T-helper 2 cell treated with Interferon-gamma antibody and Interleukin-4, amounts not matched to agents 100 ng/mL and 5 ng/mL, for 36 hours (primary cell): ENCODE measurements around the gene GLIS1. TPM values are rescaled to one million over a fixed set of nuclear protein-coding genes. Genes with fewer than 3 reads are reported as not detected.

ENCODE experiments used
- intact Hi-C: fragments of 100-400 bp; cut with micrococcal nuclease; formaldehyde crosslinking; loops from one replicate; pipeline ENCODE4 v1.15.1; 2023
- total RNA-seq: library from RNA; stranded (reverse); gene quantifications from 2 replicates; pipeline ENCODE4 v1.2.3, GENCODE V29; 2022

Gene GLIS1
- total RNA-seq, 1 donor from 2014 or later = not detected

DNA sequence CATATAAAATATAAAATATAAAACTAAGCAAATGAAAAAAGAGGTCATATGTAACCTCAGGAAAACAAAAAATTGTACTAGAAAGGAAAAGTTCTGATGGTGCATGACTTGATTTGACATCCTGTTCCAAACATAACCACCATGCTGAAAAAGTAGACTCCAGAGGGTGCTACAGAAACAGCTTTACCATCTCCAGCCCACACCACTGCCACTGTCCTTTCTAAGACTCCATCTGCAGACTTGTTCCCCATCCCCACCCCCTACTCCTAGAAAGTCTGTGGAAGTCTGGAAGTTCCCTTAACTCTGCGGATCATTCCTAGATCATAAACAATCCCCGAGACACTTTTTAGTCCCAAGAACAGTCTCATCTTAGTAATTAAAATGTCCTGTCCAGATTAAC lies 20.5 kb downstream of the GLIS1 start:
- intact Hi-C loops = no loop called here

DNA sequence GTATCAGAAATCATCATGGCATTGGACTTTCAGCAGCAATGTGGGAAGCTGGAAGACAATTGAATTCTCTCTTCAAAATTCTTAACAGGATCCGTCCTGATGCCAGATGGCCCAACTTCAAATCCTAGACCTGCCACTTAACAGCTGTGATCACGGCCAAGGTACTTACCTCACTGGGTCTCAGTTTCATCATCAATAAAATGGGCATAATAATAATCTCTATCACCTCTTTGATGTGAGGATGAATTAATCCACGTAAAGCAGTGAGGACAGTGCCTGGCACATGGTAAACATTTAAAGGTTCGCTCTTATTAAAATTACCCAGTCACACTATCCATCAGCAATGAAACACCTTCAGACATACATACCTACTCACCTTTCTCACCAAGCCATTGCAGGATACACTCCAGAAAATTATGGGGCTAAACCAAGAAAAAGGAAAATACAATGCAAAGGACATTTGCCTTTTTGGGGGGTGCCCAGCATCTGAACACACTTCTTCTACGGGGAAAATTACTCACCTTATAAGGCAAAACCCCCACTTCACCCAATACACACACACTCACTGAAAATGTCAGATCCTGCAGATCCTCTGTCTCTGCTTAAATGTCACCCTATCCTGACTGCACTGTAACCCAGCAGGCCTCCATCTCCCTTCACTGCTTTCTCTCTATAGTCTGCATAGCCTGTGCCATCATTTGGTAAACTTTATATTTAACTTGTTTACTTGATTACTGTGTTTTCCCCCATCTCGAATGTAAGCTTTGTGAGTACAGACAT lies 21.7 kb downstream of the GLIS1 start:
- intact Hi-C loops = no loop called here

DNA sequence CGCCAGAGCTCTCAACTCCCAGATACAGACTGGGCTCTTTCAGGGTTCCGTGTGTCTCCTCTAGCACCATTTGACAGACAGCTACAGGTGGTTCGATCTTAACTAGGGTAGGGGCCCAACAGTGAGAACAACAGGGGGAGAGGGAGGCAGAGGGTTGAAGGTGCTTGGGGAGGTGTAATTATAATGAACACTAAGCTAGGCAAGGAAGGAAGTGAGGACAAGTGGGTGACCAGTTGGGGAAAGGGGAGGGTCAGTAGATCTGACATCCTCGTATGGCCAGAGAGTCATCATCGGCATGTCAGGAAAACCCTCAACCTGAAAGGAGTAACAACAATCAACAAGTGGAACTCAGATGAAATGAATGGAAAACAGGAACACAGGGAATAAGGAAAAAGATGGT lies 22.8 kb downstream of the GLIS1 start:
- intact Hi-C loops = no loop called here

DNA sequence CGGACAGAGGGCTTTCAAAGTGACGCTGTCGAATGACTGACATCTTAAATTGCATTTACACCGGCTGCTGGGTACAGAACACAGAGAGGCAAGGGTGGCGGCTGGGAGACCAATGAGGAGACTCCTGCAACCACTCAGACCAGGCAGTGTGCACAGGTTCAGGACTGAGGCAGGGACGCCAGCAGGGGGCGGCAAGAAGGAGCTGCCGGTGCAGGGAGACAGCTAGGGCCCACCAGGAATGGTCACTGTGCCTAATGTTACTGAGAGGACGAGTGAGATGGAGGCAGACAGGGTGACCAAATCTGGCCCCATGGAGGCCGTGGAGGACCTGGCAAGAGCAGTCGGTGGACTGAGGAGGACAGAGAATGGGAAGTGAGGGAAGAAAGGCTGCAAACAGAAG lies 23.5 kb downstream of the GLIS1 start:
- intact Hi-C loops = no loop called here

DNA sequence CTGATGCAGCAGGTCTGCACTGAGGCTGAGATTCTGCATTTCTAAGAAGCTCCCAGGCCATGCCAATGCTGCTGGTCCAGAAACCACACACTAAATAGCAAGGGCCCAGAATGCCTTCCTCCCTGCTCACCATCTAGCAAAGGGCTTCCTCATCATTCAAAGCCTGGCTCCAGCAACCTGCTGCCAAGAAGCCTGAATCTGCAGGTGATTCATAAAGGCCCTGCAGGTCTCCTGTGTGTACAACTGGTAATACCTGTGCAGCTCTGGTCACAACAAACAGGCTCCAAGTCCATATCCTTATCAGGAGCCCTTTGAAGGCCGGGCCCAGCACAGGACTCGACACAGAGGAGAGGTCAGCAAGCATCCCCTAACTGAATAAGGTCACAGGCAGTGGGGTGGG lies 26.7 kb downstream of the GLIS1 start:
- intact Hi-C loops = no loop called here

DNA sequence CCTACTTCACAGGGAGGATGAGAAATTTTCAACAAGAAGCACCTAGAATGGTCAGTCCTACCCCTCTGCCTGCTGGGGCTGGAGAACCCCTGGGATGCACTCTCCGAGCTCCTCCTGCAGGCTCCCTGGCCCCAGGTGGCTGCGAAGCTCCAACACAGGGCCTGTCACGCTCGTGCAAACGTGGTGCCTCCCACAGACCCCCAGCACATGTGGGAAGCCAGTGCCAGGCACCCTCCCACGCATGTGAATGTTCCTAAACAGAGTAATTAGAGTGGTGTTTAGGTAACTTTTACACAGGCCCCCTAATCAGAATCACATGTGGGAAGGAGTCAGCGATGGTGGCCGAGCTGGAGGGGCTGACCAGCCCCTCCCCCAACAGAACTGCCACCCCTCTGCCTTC lies 28.4 kb downstream of the GLIS1 start:
- intact Hi-C loops = no loop called here

DNA sequence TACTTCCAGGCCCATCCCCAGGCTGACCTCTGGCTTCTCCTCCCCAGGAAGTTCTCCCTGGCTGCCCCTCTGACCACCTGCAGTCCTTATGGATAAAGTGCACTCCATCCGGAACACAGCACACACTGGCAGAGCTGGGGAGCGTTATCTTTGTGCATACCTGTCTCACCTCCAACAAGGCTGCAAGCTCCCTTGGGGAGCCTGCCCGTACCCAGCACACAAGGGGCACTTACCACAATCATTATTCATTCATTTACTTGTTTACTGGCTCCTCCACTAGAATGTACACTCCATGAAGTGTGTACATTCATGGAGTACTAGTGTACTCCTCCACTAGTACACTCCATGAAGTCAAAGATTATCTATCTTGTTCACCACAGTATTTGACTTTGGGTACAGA lies 30.3 kb downstream of the GLIS1 start:
- intact Hi-C loops = no loop called here

DNA sequence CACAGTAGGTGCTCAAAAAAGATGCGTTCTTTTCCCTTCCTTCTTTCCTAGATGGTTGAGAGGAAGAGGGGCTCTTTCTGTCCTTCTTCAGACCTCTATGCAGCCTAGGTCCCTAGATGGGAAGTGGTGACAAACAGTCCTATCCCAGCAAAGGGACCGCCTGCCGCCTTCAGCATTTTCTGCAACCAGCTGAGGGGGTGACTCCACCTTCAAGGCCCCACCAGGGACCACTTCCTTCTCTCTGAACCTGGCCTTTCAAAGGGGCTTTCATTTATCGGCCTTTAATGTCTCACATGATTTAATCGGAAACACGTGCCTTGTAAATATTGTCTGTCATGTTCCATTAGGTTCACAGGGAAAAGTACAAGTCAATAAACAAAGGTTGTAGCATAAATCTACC lies 32.6 kb downstream of the GLIS1 start:
- intact Hi-C loops = no loop called here

DNA sequence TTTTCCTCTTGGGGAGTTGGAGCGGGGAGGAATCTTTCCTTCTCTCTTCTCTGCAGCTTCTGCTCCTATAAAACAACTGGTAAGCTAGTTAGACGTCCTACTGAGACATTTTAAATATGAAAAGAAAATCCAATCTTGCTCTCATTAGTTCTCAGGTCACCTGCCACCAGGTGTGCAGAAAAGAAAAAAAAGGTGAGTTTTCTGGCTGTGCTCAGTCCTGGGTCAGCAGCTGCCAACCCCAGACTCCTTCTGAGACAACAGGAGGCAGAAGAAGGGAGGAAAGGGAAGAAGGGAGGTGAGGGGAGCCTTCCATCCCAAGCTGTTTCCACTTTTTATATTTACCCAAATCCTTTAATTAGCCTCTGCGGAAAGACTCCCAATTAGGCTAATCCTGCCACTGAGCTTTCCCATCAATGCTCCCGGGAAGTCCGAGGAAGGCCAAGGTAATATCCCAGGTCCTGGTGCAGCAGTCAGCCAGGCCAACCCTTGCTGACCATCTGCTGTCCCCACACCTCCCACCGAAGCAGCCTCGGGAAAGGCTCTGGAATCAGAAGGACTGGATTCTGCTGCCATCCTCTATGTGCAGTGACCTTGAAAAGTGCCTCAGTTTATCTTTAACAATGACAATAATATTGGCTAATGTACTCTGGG lies 33.4 kb downstream of the GLIS1 start:
- intact Hi-C loops = no loop called here

DNA sequence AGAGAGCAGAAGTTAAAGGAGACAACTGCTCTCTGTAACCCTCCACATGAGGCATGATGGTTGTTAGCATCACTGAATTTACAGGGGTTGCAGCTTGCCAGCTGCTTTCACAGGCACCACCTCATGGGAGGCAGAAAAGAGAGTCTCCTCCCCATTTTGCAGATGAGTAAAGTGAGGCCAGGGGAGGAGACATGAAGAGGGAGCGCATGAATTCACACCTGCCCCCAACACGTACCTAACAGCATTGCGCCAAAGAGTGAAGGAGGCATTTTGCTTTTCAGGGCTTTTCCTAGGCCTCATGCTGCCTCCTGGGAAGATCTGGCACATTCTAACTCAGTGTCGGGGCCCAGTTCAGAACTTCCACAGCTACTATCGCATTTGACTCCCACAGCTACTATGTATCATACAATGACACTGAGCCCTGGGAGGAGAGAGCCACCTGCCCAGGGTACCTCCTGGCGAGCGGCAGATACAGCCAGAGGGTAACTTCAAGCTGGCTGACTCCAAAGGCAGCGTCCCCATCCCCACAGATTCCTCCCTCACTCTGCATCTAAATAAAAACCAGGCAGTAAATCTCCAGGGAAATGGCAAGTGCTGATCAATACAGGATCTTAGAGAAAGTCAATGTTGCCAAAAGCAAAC lies 34.0 kb downstream of the GLIS1 start:
- intact Hi-C loops = no loop called here

DNA sequence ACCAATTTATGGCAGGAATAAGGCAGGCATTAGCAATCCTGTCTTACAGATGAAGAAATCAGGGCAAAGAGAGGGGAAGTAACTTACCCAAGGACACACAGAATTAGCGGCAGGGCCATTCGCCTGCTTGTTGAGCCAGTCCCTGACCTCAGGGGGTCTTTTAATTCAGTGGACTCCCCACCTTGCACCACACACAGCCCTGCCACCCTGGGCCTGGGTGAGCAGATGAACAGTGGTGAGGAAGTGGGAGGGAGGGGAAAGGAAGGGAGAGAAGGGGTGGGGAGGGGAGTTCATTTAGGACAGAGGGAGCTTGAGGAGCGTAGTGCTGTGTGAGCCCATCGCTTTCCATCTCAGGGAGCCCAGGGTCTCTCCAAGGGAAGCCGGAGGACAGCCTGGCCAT lies 34.7 kb downstream of the GLIS1 start:
- intact Hi-C loops = no loop called here

DNA sequence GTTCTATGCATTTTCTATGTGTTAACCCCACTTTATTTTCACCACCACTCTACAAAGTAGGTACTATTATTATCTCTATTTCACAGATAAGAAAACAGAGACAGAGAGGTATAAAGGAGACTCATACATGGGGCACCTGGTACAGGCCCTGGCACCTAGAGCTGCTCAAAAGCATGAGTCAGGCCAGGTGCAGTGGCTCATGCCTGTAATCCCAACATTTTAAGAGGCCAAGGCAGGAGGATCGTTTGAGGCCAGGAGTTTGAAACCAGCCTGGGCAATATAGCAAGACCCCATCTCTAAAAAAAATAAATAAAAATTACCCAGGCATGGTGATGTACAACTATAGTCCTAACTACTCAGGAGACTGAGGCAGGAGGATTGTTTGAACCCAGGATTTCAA lies 35.8 kb downstream of the GLIS1 start:
- intact Hi-C loops = no loop called here

DNA sequence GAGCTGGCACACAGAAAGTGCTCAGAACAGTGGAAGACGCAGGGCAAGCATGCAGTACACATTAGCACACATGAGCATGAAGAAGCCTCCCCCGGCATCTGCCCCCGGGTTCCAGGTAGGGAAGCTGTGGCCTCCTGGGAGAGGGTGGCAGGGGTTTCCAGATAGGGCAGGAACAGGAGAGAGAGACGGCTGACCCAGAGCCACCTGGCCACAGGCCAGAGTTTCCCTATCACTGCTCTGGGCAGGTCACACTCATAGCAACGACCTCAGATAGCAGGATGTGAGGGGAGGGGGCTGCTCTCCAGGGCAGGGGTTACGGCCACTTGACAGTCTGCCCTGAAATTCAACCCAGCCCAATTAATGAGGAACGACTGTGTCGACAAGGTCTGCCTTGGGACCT lies 36.6 kb downstream of the GLIS1 start:
- intact Hi-C loops = no loop called here

DNA sequence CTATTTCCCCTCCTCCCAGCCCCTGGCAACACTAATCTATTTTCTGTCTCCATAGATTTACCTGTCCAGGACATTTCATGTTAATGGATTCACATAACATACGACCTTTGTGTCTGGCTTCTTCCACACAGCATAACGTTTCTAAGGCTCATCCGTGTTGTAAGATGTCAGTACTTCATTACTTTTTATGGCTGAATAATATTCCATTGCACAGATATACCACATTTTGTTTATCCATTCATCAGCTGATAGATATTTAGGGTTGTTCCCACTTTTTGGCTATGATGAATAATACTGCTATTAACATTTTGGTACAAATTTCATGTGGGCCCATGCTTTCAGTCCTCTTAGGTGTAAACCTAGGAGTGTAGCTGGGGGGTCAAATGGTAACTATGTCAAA lies 38.2 kb downstream of the GLIS1 start:
- intact Hi-C loops = no loop called here

DNA sequence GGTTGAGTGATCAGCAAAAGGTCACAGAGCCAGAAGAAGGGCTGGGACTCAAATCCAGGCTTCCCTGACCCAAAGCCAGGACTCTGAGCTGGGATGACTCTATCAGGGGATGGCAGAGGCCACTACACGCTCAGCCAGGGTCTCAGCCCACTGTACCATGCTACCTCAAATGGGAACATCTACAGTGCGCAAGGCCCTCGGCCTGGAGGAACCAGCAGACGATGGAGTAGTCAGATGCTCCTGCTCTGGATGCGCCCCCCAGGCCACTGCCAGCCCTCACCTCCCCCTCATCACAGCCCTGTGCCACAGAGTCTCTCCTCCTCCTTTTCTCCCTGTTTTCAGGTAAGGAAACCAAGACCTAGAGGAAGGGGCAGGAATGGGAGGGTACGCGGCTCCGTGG lies 39.0 kb downstream of the GLIS1 start:
- intact Hi-C loops = no loop called here

DNA sequence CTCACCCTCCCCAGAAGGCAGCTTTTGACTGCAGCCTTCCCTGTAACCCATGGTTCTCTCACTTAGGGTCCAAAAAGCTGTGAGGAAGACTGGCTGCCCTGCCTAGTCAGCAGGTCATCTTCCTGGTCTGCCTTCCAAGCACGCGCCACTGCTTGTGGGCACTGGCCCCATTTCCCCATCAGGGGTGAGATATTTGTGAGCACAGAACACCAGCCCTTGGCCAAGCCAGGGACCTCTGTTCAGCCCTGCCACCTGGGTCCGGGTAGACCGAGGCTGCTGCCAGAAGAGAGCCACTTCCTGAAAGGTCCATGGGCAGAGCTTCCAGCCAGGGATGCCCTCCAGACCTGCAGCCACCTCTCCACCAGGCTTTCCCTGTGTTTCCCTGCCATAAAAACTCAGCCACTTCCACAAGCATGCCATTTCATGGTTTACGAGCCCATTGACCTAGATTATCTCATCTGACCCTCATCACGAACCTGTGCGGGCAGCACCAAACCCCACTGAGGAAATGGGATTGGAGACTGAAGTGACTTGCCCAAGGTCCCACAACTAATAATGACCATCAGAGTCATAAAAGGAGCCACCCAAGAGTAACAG lies 40.5 kb downstream of the GLIS1 start:
- intact Hi-C loops = no loop called here

DNA sequence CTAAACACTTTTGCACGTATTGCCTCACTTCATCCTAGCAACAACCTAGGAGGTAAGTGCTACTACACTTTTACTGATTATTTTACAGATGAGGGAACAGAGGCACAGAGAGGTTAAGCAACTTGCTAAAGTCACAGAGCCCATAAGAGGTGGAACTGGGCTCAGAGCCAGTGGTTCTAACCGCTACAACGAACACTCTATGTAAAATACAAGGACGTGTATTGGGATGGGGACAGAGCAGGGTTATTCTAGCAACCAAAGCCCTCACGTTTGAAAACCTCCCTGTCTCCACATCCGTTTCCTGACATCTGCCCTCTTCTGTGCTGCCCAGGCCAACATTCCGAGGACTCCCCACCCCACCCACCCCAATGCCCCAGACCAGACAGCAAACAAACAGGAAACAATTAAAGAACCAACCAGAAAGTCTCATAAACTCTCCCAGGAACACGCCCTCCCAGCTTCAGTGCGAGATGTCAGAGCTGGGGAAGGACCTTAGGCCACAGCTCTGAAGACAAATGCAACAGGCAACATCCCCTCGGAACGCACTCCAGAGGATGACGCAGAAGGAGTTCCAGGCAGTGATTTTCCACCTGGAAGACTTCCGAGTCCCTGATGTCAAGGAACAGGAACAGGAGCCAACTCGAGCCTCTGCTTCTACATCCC lies 41.1 kb downstream of the GLIS1 start:
- intact Hi-C loops = no loop called here

DNA sequence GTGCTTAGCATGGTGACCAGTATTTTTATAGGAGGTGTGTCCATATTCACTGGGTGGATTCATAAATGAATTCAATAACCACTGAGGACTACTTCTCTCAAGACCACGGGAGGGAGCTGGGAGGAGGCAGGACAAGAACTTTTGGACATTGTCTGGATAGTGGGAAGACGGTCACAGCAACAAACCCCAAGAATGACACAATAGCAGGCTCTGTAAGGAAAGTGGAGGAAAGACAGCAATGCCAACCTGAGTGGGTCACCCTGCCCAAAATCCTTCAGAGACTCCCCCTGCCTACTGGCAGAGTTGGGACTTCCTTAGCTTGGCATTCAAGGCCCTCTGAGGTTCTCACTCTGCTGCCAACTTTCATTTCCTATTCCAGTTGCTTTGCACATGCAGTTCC lies 42.0 kb downstream of the GLIS1 start:
- intact Hi-C loops = no loop called here

DNA sequence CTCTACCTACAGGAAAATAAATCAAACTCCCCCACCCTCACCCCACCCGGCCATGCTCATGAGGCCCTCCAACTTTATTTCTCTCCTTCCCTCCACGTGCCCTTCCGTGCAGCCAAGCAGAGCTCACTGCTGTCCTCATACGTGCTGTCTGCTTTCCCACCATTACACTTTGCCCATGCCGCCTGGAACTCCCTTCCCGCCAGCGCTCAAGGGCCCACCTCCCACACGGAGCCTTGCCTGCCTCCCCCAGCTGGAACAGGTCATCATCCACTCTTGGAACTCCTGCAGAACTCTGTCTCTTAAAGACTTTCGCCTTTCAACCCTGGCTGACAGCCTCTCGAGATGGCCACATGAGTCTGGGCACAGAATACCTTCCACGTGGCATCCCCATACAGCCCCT lies 42.4 kb downstream of the GLIS1 start:
- intact Hi-C loops = no loop called here

DNA sequence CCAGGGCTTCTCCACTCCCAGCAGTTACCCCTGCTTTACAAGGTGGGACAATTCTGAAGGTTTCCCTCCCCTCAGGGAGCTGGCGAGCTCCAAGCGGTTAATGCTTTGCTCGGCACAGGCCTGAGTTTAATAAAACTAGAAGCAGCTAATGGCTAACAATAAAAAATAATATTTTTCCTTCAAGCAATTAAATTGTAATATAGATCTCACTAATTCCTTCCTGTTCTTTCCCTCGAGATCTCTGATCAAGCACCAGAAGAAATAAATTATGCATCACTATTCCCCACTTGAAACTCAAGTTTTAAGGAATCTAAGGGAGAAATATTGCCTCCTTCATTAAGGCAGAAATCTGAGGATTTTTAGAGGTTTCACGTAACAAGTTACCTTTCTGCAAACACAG lies 42.9 kb downstream of the GLIS1 start:
- intact Hi-C loops = no loop called here

DNA sequence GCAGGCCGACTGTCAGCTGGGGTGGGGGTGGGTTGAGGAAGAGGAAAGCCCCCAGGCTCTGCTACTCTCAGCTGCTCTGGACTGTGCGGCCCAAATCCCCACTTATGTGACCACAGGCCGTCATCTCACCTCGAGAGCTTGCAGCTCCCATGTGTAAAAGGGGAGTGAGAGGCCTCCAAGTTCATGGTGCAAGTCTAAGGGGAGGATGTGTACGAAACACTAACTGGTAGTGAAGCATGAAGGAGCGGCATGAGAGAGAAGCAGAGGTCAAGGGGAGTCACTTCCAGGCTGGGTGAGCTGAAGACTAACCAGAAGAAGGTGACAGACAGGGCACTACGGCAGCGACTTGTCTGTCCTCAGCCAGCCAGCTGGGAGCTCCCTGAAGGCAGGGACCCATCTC lies 43.8 kb downstream of the GLIS1 start:
- intact Hi-C loops = no loop called here

DNA sequence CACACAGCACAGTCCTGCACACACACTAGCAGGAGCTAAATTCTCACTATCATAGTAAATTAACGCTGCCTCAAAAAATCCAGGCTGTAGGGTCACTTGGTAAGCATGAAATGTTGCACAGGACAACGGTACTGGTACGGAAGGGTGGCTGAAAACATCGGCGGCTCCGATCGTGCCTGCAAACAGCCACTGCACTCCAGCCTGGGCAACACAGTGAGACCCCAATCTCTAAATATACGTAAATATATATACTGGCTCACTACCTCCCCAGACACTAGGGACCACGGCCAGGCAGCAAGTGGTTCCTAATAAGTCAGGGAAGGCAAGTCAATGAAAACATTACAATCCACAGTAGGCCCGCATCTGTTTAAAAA lies 44.3 kb downstream of the GLIS1 start:
- intact Hi-C loops = no loop called here
